ENCODE measurements around the gene NEUROD2.
A peak's percentile ranks its signal among the peaks of the same experiment; 100 is the strongest.

Gene NEUROD2

GRCh38 chr17:39625198-39625785 is 17.6 kb upstream of the NEUROD2 start:
- H3K9me2 ChIP-seq (replicated peaks; ENCODE audit: control insufficient read depth, low read length) = no peaks in the 10 kb centered on the region
- H3F3A ChIP-seq (ENCODE audit: control insufficient read depth, insufficient read depth) = no peaks in the 10 kb centered on the region
- no peaks in the 10 kb centered on the region for H3K9me3 ChIP-seq (ENCODE audit: control insufficient read depth, insufficient read depth, low read length)
- TF ChIP-seq EZH2phosphoT487 (IDR thresholded peaks at IDR 0.05; ENCODE audit: borderline replicate concordance, low read length) = no peak
- TF ChIP-seq, protein P1, sequence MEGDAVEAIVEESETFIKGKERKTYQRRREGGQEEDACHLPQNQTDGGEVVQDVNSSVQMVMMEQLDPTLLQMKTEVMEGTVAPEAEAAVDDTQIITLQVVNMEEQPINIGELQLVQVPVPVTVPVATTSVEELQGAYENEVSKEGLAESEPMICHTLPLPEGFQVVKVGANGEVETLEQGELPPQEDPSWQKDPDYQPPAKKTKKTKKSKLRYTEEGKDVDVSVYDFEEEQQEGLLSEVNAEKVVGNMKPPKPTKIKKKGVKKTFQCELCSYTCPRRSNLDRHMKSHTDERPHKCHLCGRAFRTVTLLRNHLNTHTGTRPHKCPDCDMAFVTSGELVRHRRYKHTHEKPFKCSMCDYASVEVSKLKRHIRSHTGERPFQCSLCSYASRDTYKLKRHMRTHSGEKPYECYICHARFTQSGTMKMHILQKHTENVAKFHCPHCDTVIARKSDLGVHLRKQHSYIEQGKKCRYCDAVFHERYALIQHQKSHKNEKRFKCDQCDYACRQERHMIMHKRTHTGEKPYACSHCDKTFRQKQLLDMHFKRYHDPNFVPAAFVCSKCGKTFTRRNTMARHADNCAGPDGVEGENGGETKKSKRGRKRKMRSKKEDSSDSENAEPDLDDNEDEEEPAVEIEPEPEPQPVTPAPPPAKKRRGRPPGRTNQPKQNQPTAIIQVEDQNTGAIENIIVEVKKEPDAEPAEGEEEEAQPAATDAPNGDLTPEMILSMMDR (IDR thresholded peaks at IDR 0.05; ENCODE audit: low read depth, low read length, poor library complexity, severe bottlenecking) = no peak
- no peaks in the 10 kb centered on the region for H4K20me1 ChIP-seq (ENCODE audit: control insufficient read depth, insufficient read depth, low read depth, low read length)
- no peak overlapping the region for H3K27ac ChIP-seq (ENCODE audit: low read depth, low read length)
- H3K36me3 ChIP-seq (ENCODE audit: control insufficient read depth, low read length) = no peaks in the 10 kb centered on the region
- H3K27me3 ChIP-seq (ENCODE audit: control insufficient read depth, low read length) = peaks cover 19% of the 10 kb centered on the region
- no peak overlapping the region for H3K4me3 ChIP-seq (ENCODE audit: low read length)
- H3K79me2 ChIP-seq (ENCODE audit: control insufficient read depth, low read length) = no peaks in the 10 kb centered on the region
- peaks cover 21% of the 10 kb centered on the region for H3K4me1 ChIP-seq (ENCODE audit: control insufficient read depth, low read length)
- H3K4me2 ChIP-seq (ENCODE audit: low read length) = no peak overlapping the region

GRCh38 chr17:39624313-39624712 is 16.6 kb upstream of the NEUROD2 start:
- no peaks in the 10 kb centered on the region for H4K20me1 ChIP-seq (ENCODE audit: control insufficient read depth, insufficient read depth, low read depth, low read length)
- H3K4me2 ChIP-seq (ENCODE audit: low read length) = no peak overlapping the region
- H3K36me3 ChIP-seq (ENCODE audit: control insufficient read depth, low read length) = no peaks in the 10 kb centered on the region
- no peaks in the 10 kb centered on the region for H3K79me2 ChIP-seq (ENCODE audit: control insufficient read depth, low read length)
- peaks cover 21% of the 10 kb centered on the region for H3K27me3 ChIP-seq (ENCODE audit: control insufficient read depth, low read length)
- peaks cover 6% of the 10 kb centered on the region; the same call in 1 of the 2 replicates for H3F3A ChIP-seq (ENCODE audit: control insufficient read depth, insufficient read depth)
- TF ChIP-seq, protein P1 (IDR thresholded peaks at IDR 0.05; ENCODE audit: low read depth, low read length, poor library complexity, severe bottlenecking) = no peak
- TF ChIP-seq EZH2phosphoT487 (IDR thresholded peaks at IDR 0.05; ENCODE audit: borderline replicate concordance, low read length) = no peak
- H3K27ac ChIP-seq (ENCODE audit: low read depth, low read length) = no peak overlapping the region
- H3K4me1 ChIP-seq (ENCODE audit: control insufficient read depth, low read length) = peaks cover 21% of the 10 kb centered on the region
- no peaks in the 10 kb centered on the region for H3K9me3 ChIP-seq (ENCODE audit: control insufficient read depth, insufficient read depth, low read length)
- H3K4me3 ChIP-seq (ENCODE audit: low read length) = no peak overlapping the region
- H3K9me2 ChIP-seq (replicated peaks; ENCODE audit: control insufficient read depth, low read length) = no peaks in the 10 kb centered on the region

GRCh38 chr17:39623356-39623950 is 15.7 kb upstream of the NEUROD2 start:
- no peaks in the 10 kb centered on the region for H4K20me1 ChIP-seq (ENCODE audit: control insufficient read depth, insufficient read depth, low read depth, low read length)
- peak overlapping the region; percentile 1 for H3K4me2 ChIP-seq (ENCODE audit: low read length)
- peaks cover 21% of the 10 kb centered on the region for H3K27me3 ChIP-seq (ENCODE audit: control insufficient read depth, low read length)

More at GRCh38 chr17:39623356-39623950, 15.7 kb upstream of the NEUROD2 start:
- H3F3A ChIP-seq (ENCODE audit: control insufficient read depth, insufficient read depth) = peaks cover 9% of the 10 kb centered on the region; the same call in 1 of the 2 replicates
- H3K27ac ChIP-seq (ENCODE audit: low read depth, low read length) = no peak overlapping the region
- no peaks in the 10 kb centered on the region for H3K9me3 ChIP-seq (ENCODE audit: control insufficient read depth, insufficient read depth, low read length)
- no peaks in the 10 kb centered on the region for H3K79me2 ChIP-seq (ENCODE audit: control insufficient read depth, low read length)
- H3K9me2 ChIP-seq (replicated peaks; ENCODE audit: control insufficient read depth, low read length) = no peaks in the 10 kb centered on the region
- TF ChIP-seq, protein P1 (IDR thresholded peaks at IDR 0.05; ENCODE audit: low read depth, low read length, poor library complexity, severe bottlenecking) = peak; percentile 90
- no peak for TF ChIP-seq EZH2phosphoT487 (IDR thresholded peaks at IDR 0.05; ENCODE audit: borderline replicate concordance, low read length)
- peaks cover 29% of the 10 kb centered on the region for H3K4me1 ChIP-seq (ENCODE audit: control insufficient read depth, low read length)
- H3K4me3 ChIP-seq (ENCODE audit: low read length) = no peak overlapping the region
- no peaks in the 10 kb centered on the region for H3K36me3 ChIP-seq (ENCODE audit: control insufficient read depth, low read length)

Measured in DOHH2 (cell line).